Liver (tissue), 3 donors: Measurements from ENCODE around the gene ZXDA.

Experiments used
- ATF3 ChIP-seq: IDR thresholded peaks from 2 replicates; pipeline ENCODE4 v1.6.1; 2016; ENCODE audit warnings: antibody characterized with exemption
- CTCF ChIP-seq: fragments of 150-350 bp; IDR thresholded peaks from 2 replicates; pipeline ENCODE4 v1.5.1; 2017; ENCODE audit warnings: improper control_type of control experiment, low read depth, low read length; ENCODE audit not compliant: missing input control
- EGR1 ChIP-seq, 2 donors: IDR thresholded peaks; 2 replicates each; pipeline ENCODE4 v1.6.1; 2016 to 2018; ENCODE audit warnings: antibody characterized with exemption in 2 of 2, low read depth in 2 of 2
- GABPA ChIP-seq, 2 donors: IDR thresholded peaks in 1 of 2; conservative IDR thresholded peaks in 1 of 2; 2 replicates each; pipeline ENCODE4 v1.6.1; 2016; ENCODE audit warnings: antibody characterized with exemption in 2 of 2, mild to moderate bottlenecking in 1 of 2, moderate library complexity in 1 of 2
- JUND ChIP-seq, 2 donors: IDR thresholded peaks; 2 replicates each; pipeline ENCODE4 v1.6.1; 2016; ENCODE audit warnings: antibody characterized with exemption in 2 of 2
- MAX ChIP-seq: IDR thresholded peaks from 2 replicates; pipeline ENCODE4 v1.6.1; 2016; ENCODE audit warnings: antibody characterized with exemption
- NR2F2 ChIP-seq: IDR thresholded peaks from 2 replicates; pipeline ENCODE4 v1.6.1; 2016; ENCODE audit warnings: antibody characterized with exemption
- RAD21 ChIP-seq, 2 donors: IDR thresholded peaks; 2 replicates each; pipeline ENCODE4 v1.6.1; 2016; ENCODE audit warnings: antibody characterized with exemption in 2 of 2, mild to moderate bottlenecking in 2 of 2
- REST ChIP-seq: IDR thresholded peaks from 2 replicates; pipeline ENCODE4 v1.6.1; 2016; ENCODE audit warnings: antibody characterized with exemption, mild to moderate bottlenecking
- SP1 ChIP-seq: IDR thresholded peaks from 2 replicates; pipeline ENCODE4 v1.6.1; 2018; ENCODE audit warnings: antibody characterized with exemption, mild to moderate bottlenecking
- TAF1 ChIP-seq: conservative IDR thresholded peaks from 2 replicates; pipeline ENCODE4 v1.6.1; 2016; ENCODE audit warnings: antibody characterized with exemption, mild to moderate bottlenecking
- YY1 ChIP-seq: IDR thresholded peaks from 2 replicates; pipeline ENCODE4 v1.6.1; 2016; ENCODE audit warnings: antibody characterized with exemption, mild to moderate bottlenecking
- TF ChIP-seq, protein P1 (sequence below): IDR thresholded peaks from 2 replicates; pipeline ENCODE4 v1.6.1; 2016; ENCODE audit warnings: antibody characterized with exemption
- donor health status: healthy.
- donor health status: healthy.

DNA sequence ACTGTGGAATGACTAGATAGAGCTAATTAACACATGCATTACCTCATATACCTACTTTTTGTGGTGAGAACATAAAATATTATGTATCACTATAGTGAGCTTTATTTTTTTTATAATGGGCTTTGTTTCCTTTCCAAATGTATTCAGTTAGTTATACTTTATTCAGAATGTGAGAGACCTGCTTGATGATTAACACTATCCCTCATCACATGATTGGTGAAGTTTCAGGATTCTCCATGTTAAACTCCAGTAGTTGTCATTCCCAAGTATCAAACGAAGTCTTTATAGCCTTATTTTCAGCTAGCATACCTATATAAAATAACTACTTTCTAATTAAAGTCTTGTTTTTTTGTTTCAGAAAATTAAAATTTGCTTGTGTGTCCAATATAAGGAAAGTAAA lies 8.8 kb downstream of the ZXDA start:
- TF ChIP-seq RAD21 (IDR thresholded peaks at IDR 0.05) (no peak), TAF1 (no peak), CTCF (no peak), MAX (no peak), EGR1 (IDR thresholded peaks at IDR 0.05; ENCODE audit: low read depth in 2 of 2) (no peak), REST (no peak), SP1 (no peak), YY1 (no peak), ATF3 (no peak), JUND (IDR thresholded peaks at IDR 0.05) (no peak), NR2F2 (no peak), GABPA (IDR thresholded peaks at IDR 0.05 in 1 of 2, conservative IDR thresholded peaks at IDR 0.05 in 1 of 2) (no peak)
- TF ChIP-seq, protein P1, sequence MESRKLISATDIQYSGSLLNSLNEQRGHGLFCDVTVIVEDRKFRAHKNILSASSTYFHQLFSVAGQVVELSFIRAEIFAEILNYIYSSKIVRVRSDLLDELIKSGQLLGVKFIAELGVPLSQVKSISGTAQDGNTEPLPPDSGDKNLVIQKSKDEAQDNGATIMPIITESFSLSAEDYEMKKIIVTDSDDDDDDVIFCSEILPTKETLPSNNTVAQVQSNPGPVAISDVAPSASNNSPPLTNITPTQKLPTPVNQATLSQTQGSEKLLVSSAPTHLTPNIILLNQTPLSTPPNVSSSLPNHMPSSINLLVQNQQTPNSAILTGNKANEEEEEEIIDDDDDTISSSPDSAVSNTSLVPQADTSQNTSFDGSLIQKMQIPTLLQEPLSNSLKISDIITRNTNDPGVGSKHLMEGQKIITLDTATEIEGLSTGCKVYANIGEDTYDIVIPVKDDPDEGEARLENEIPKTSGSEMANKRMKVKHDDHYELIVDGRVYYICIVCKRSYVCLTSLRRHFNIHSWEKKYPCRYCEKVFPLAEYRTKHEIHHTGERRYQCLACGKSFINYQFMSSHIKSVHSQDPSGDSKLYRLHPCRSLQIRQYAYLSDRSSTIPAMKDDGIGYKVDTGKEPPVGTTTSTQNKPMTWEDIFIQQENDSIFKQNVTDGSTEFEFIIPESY, result no peak
